Measurements from ENCODE around the gene LPIN3.

LPIN3 gene

GRCh38 chr20:41350408-41350962 is 9.9 kb downstream of the LPIN3 start:
- DNase-seq (ENCODE audit: low read depth in 2 of 2), result no peak

- no peak for DNase-seq (ENCODE audit: low read depth in 2 of 2)
Measured at GRCh38 chr20:41352106-41352505, 11.5 kb downstream of the LPIN3 start.

- no peak for DNase-seq (ENCODE audit: low read depth in 2 of 2)
Measured at GRCh38 chr20:41352666-41353065, 12.0 kb downstream of the LPIN3 start.

- DNase-seq (ENCODE audit: low read depth in 2 of 2), result no peak
Measured at GRCh38 chr20:41353530-41353929, 12.9 kb downstream of the LPIN3 start.

GRCh38 chr20:41355192-41355591 is 14.6 kb downstream of the LPIN3 start:
- no peak for DNase-seq (ENCODE audit: low read depth in 2 of 2)

GRCh38 chr20:41355598-41356203 is 15.1 kb downstream of the LPIN3 start:
- DNase-seq (ENCODE audit: low read depth in 2 of 2), result no peak

GRCh38 chr20:41356951-41357350 is 16.3 kb downstream of the LPIN3 start:
- DNase-seq (ENCODE audit: low read depth in 2 of 2), result no peak

- no peak for DNase-seq (ENCODE audit: low read depth in 2 of 2)
Measured at GRCh38 chr20:41357424-41358163, 17.0 kb downstream of the LPIN3 start.

- DNase-seq (ENCODE audit: low read depth in 2 of 2), result no peak
Measured at GRCh38 chr20:41358230-41358629, 17.6 kb downstream of the LPIN3 start.

GRCh38 chr20:41358717-41359116 is 18.1 kb downstream of the LPIN3 start:
- DNase-seq (ENCODE audit: low read depth in 2 of 2), result no peak

- no peak for DNase-seq (ENCODE audit: low read depth in 2 of 2)
Measured at GRCh38 chr20:41359541-41360011, 19.0 kb downstream of the LPIN3 start.

- DNase-seq (ENCODE audit: low read depth in 2 of 2), result no peak
Measured at GRCh38 chr20:41360831-41361756, 20.5 kb downstream of the LPIN3 start.

GRCh38 chr20:41361757-41362747 is 21.4 kb downstream of the LPIN3 start:
- no peak for DNase-seq (ENCODE audit: low read depth in 2 of 2)

GRCh38 chr20:41362748-41363140 is 22.1 kb downstream of the LPIN3 start:
- no peak for DNase-seq (ENCODE audit: low read depth in 2 of 2)

GRCh38 chr20:41363601-41364000 is 23.0 kb downstream of the LPIN3 start:
- no peak for DNase-seq (ENCODE audit: low read depth in 2 of 2)

GRCh38 chr20:41364236-41364855 is 23.7 kb downstream of the LPIN3 start:
- DNase-seq (ENCODE audit: low read depth in 2 of 2), result no peak

GRCh38 chr20:41364967-41365765 is 24.5 kb downstream of the LPIN3 start:
- no peak for DNase-seq (ENCODE audit: low read depth in 2 of 2)

- no peak for DNase-seq (ENCODE audit: low read depth in 2 of 2)
Measured at GRCh38 chr20:41365777-41366545, 25.3 kb downstream of the LPIN3 start.

All from stimulated activated CD8-positive, alpha-beta memory T cell treated with anti-CD3 and anti-CD28 coated beads, Interleukin-7, amount 100 ng/mL, for 1 hour (primary cell).